ENCODE results near the gene SHROOM1. TPM values are rescaled to one million over a fixed set of nuclear protein-coding genes. Genes with fewer than 3 reads are reported as not detected.

The SHROOM1 gene
- total and polyA plus RNA-seq, 2 donors (not counting 3 experiments of a cell fraction or from before 2014, with no cell fraction given): 12.8 to 20.9 TPM

- no peaks in the 10 kb centered on the region for H3K9me3 ChIP-seq (replicated peaks; ENCODE audit: control insufficient read depth, insufficient read depth, low read length)
- ChIA-PET POLR2A (no interaction called here), CTCF (interaction anchor here (1.1 to 3.0 kb wide), 2 partner anchors 23 to 42 kb away, joined by 5 to 17 read pairs; no protein-coding TSS in a partner anchor)
- H3K4me3 ChIP-seq (replicated peaks in 1 of 3; ENCODE audit: insufficient read depth in 1 of 3, low read depth in 1 of 3, low read length in 3 of 3): peak overlapping the region in 1 of 3 experiments; percentile 62
- BruUV-seq (replicated peaks): no TSS peak
- H3K4me2 ChIP-seq (ENCODE audit: insufficient read depth, low read length): peak overlapping the region; percentile 68
- intact Hi-C loops (cut with micrococcal nuclease): no loop called here
- dilution Hi-C loops (cut with MboI; ENCODE audit: extremely low pct_ligation_motif_present, low sequenced_read_pairs): no loop called here
- FAIRE-seq (no peak), DNase-seq (ENCODE audit: low read depth, low spot score) (no peak)
- no peak overlapping the region for H3K27ac ChIP-seq (ENCODE audit: insufficient read depth, low read depth, low read length)
- no peaks in the 10 kb centered on the region for H3K27me3 ChIP-seq (ENCODE audit: control insufficient read depth in 2 of 2, insufficient read depth in 2 of 2, low read length in 2 of 2)
- no peaks in the 10 kb centered on the region for H3K36me3 ChIP-seq (ENCODE audit: control insufficient read depth in 2 of 2, extremely low read depth in 1 of 2, insufficient read depth in 2 of 2, low read length in 2 of 2)
- H3K79me2 ChIP-seq (ENCODE audit: control insufficient read depth, insufficient read depth, low read length): peaks cover 26% of the 10 kb centered on the region
- H3K9ac ChIP-seq (replicated peaks; ENCODE audit: extremely low read depth, insufficient read depth, low read length): no peak overlapping the region
- peak overlapping the region; percentile 57 for H2AFZ ChIP-seq (ENCODE audit: low read depth, low read length)
- no peaks in the 10 kb centered on the region for H3K9me1 ChIP-seq (replicated peaks; ENCODE audit: control insufficient read depth, extremely low read depth, insufficient read depth, low read length)
- no peak for TF ChIP-seq POLR2A (IDR thresholded peaks at IDR 0.05; ENCODE audit: low read depth, low read length)
- TF ChIP-seq MYC (IDR thresholded peaks at IDR 0.05; ENCODE audit: low read depth, low read length): no peak
- H3K4me1 ChIP-seq (ENCODE audit: control insufficient read depth, extremely low read depth, insufficient read depth, low read length): peaks cover 28% of the 10 kb centered on the region
- no peaks in the 10 kb centered on the region for H4K20me1 ChIP-seq (replicated peaks; ENCODE audit: control insufficient read depth, extremely low read depth, insufficient read depth, low read length)
These were observed 52.3 kb downstream of the SHROOM1 start for GRCh38 chr5:132778129-132778528.

GRCh38 chr5:132777209-132778069 is 53.0 kb downstream of the SHROOM1 start, which contains the start of gene SEPTIN8:
Gene SEPTIN8, minus strand, starts transcription at chr5:132777239. Its CDS starts 102 bp downstream, at chr5:132777137.
- POLR2A ChIA-PET: no interaction called here
- FAIRE-seq (peak; percentile 44), DNase-seq (ENCODE audit: low read depth, low spot score) (peak; percentile 33)
- intact Hi-C loops (cut with micrococcal nuclease) (loop anchor here (2.0 kb wide), 1 partner anchor 43 kb away; no protein-coding TSS in a partner anchor), dilution Hi-C loops (cut with MboI; ENCODE audit: extremely low pct_ligation_motif_present, low sequenced_read_pairs) (no loop called here)
- no peaks in the 10 kb centered on the region for H3K27me3 ChIP-seq (ENCODE audit: control insufficient read depth in 2 of 2, insufficient read depth in 2 of 2, low read length in 2 of 2)
- H3K4me1 ChIP-seq (ENCODE audit: control insufficient read depth, extremely low read depth, insufficient read depth, low read length): peaks cover 26% of the 10 kb centered on the region
- no peak for TF ChIP-seq CTCF (IDR thresholded peaks at IDR 0.05; ENCODE audit: extremely low read depth in 1 of 2, insufficient read depth in 1 of 2, low read depth in 1 of 2, low read length in 2 of 2)
- TF ChIP-seq GATA2 (IDR thresholded peaks at IDR 0.05; ENCODE audit: insufficient read depth, insufficient read length, low read depth, low read length): no peak
- no peak for TF ChIP-seq FOS (IDR thresholded peaks at IDR 0.05; ENCODE audit: borderline replicate concordance, insufficient read depth, low read length)
- TF ChIP-seq POLR2AphosphoS5 (IDR thresholded peaks at IDR 0.05; ENCODE audit: insufficient read depth, low read depth, low read length): no peak
- no peak for TF ChIP-seq POLR2A (IDR thresholded peaks at IDR 0.05; ENCODE audit: low read depth, low read length)
- TF ChIP-seq, protein P1, sequence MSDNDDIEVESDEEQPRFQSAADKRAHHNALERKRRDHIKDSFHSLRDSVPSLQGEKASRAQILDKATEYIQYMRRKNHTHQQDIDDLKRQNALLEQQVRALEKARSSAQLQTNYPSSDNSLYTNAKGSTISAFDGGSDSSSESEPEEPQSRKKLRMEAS (IDR thresholded peaks at IDR 0.05; ENCODE audit: insufficient read depth, insufficient read length): no peak
- TF ChIP-seq JUN (IDR thresholded peaks at IDR 0.05; ENCODE audit: borderline replicate concordance, insufficient read depth, insufficient read length, low read depth): no peak
- TF ChIP-seq MYC (IDR thresholded peaks at IDR 0.05; ENCODE audit: low read depth, low read length): no peak
- no peak for TF ChIP-seq EZH2 (IDR thresholded peaks at IDR 0.05; ENCODE audit: borderline replicate concordance, low read depth, low read length, severe bottlenecking)
- H3K27ac ChIP-seq (ENCODE audit: insufficient read depth, low read depth, low read length): peak within 1 kb of the TSS; percentile 35
- peak within 1 kb of the TSS; percentile 52 to 75 (median 62) for H3K4me3 ChIP-seq (replicated peaks in 1 of 3; ENCODE audit: insufficient read depth in 1 of 3, low read depth in 1 of 3, low read length in 3 of 3)
- CTCF ChIA-PET: interaction anchor here (0.7 to 3.0 kb wide), 5 partner anchors 10 to 42 kb away, joined by 3 to 19 read pairs (median 5); no protein-coding TSS in a partner anchor
- H2AFZ ChIP-seq (ENCODE audit: low read depth, low read length): peak within 1 kb of the TSS; percentile 57
- no peaks in the 10 kb centered on the region for H3K9me3 ChIP-seq (replicated peaks; ENCODE audit: control insufficient read depth, insufficient read depth, low read length)
- H3K4me2 ChIP-seq (ENCODE audit: insufficient read depth, low read length): peak within 1 kb of the TSS; percentile 72
- peak within 1 kb of the TSS; percentile 60 for H3K9ac ChIP-seq (replicated peaks; ENCODE audit: extremely low read depth, insufficient read depth, low read length)
- no peaks in the 10 kb centered on the region for H3K36me3 ChIP-seq (ENCODE audit: control insufficient read depth in 2 of 2, extremely low read depth in 1 of 2, insufficient read depth in 2 of 2, low read length in 2 of 2)
- no TSS peak for BruUV-seq (replicated peaks)
- H3K9me1 ChIP-seq (replicated peaks; ENCODE audit: control insufficient read depth, extremely low read depth, insufficient read depth, low read length): no peaks in the 10 kb centered on the region
- H3K79me2 ChIP-seq (ENCODE audit: control insufficient read depth, insufficient read depth, low read length): peaks cover 31% of the 10 kb centered on the region
- no peaks in the 10 kb centered on the region for H4K20me1 ChIP-seq (replicated peaks; ENCODE audit: control insufficient read depth, extremely low read depth, insufficient read depth, low read length)
